K562 (cell line): ENCODE data around the gene LARP7. TPM values are rescaled to one million over a fixed set of nuclear protein-coding genes. Genes with fewer than 3 reads are reported as not detected.

Experiments
- BCOR ChIP-seq: fragments of 450-650 bp; IDR thresholded peaks from 2 replicates; pipeline ENCODE4 v1.6.1; 2016
- FOXK2 ChIP-seq, 2 experiments: fragments of 450-650 bp; IDR thresholded peaks in 1 of 2; conservative IDR thresholded peaks in 1 of 2; 2 replicates each; pipeline ENCODE4 v1.6.1; 2016; ENCODE audit warnings: low read depth in 2 of 2, mild to moderate bottlenecking in 1 of 2
- GTF2A2 ChIP-seq: IDR thresholded peaks from 2 replicates; pipeline ENCODE4 v1.6.1; 2016; ENCODE audit warnings: mild to moderate bottlenecking, missing genetic modification characterization, missing compliant biosample characterization
- PHB ChIP-seq: fragments of 250-450 bp; sonication (Bioruptor Pico); IDR thresholded peaks from 2 replicates; pipeline ENCODE4 v1.5.0; 2021
- TCFL5 ChIP-seq: fragments of 250-450 bp; sonication (Bioruptor Pico); conservative IDR thresholded peaks from 2 replicates; pipeline ENCODE4 v1.6.1; 2021; ENCODE audit warnings: mild to moderate bottlenecking, moderate library complexity, matching md5 sums
- TGIF2 ChIP-seq: sonication (generic); formaldehyde crosslinking; IDR thresholded peaks from 2 replicates; pipeline ENCODE4 v1.8.1; 2022; ENCODE audit warnings: mild to moderate bottlenecking, missing genetic modification reagents, moderate library complexity
- THRA ChIP-seq: fragments of 450-650 bp; IDR thresholded peaks from 2 replicates; pipeline ENCODE4 v1.6.1; 2017; ENCODE audit warnings: mild to moderate bottlenecking, moderate library complexity
- ZBED1 ChIP-seq: IDR thresholded peaks from 2 replicates; pipeline ENCODE4 v1.6.1; 2014
- ZBTB11 ChIP-seq, 3 experiments: fragments of 200-800 bp in 1 of 3; fragments of 250-450 bp in 1 of 3; fragments of 450-650 bp in 1 of 3; sonication (Bioruptor Pico) in 1 of 3; sonication (Bioruptor generic) in 1 of 3; formaldehyde crosslinking in 1 of 3; IDR thresholded peaks; 2 replicates each; pipeline versions ENCODE4 v1.6.1 to v1.8.0; 2016 to 2022; ENCODE audit warnings: mild to moderate bottlenecking in 2 of 3, missing genetic modification characterization in 2 of 3, missing compliant biosample characterization in 1 of 3, moderate library complexity in 1 of 3
- ZNF354B ChIP-seq: fragments of 250-450 bp; sonication (Bioruptor Pico); IDR thresholded peaks from 2 replicates; pipeline ENCODE4 v1.4.0; 2020
- ZNF551 ChIP-seq: fragments of 250-450 bp; sonication (Bioruptor Pico); IDR thresholded peaks from 2 replicates; pipeline ENCODE4 v1.5.0; 2021; ENCODE audit warnings: mild to moderate bottlenecking, moderate library complexity
- polyA plus RNA-seq, 8 experiments: library from polyadenylated mRNA; depleted of rRNA in 4 of 8; stranded (reverse) in 5 of 8; unstranded in 3 of 8; fragments of >200 nt; fragmentation: Nextera tagmentation in 2 of 8; fragmentation: Illumina TruSeq in 1 of 8; extraction: Ambion mirVana in 2 of 8; extraction: Trizol in 1 of 8; gene quantifications; 2 replicates each; pipeline versions ENCODE4 v1.2.1 to v1.2.3, GENCODE V29; 2011 to 2014; ENCODE audit warnings: inconsistent platforms in 1 of 8, missing spikeins in 1 of 8
- total RNA-seq, 7 experiments: library from RNA; depleted of rRNA in 6 of 7; stranded (reverse); fragments of >200 nt in 6 of 7; fragmentation: Illumina TruSeq in 2 of 7; extraction: Trizol in 2 of 7; gene quantifications; 2 replicates each; pipeline versions ENCODE4 v1.2.1 to v1.2.3, GENCODE V29; 2011 to 2021; ENCODE audit warnings: low replicate concordance in 1 of 7
- TF ChIP-seq, protein P1 (sequence below): fragments of 200-800 bp; sonication (Bioruptor generic); IDR thresholded peaks from 2 replicates; pipeline ENCODE4 v1.6.1; 2017; ENCODE audit warnings: missing genetic modification characterization, missing compliant biosample characterization
- TF ChIP-seq, protein P2 (sequence below), 2 experiments: IDR thresholded peaks; 2 replicates each; pipeline ENCODE4 v1.6.1; 2011; ENCODE audit warnings: borderline replicate concordance in 1 of 2, control low read depth in 1 of 2, low read depth in 1 of 2, low read length in 1 of 2, mild to moderate bottlenecking in 1 of 2, mixed read lengths in 1 of 2, moderate library complexity in 1 of 2; ENCODE audit not compliant: insufficient read depth in 1 of 2, insufficient read length in 1 of 2, poor library complexity in 1 of 2, severe bottlenecking in 1 of 2; ENCODE audit errors: extremely low read depth in 1 of 2

LARP7 gene
- total and polyA plus RNA-seq, 9 of the 15 experiments (the other 6 are each of a cell fraction or from before 2014, with no cell fraction given), result 30.1 to 76.9 (median 56.0) TPM

- TF ChIP-seq ZBTB11 (CRISPR knock-in tag; IDR thresholded peaks at IDR 0.05) (no peak), ZNF354B (CRISPR knock-in tag) (no peak), TGIF2 (CRISPR knock-in tag) (peak; percentile 91; the same call in 1 of the 2 replicates), THRA (no peak), ZNF551 (CRISPR knock-in tag) (no peak), FOXK2 (conservative IDR thresholded peaks at IDR 0.05 in 1 of 2, IDR thresholded peaks at IDR 0.05 in 1 of 2; ENCODE audit: low read depth in 2 of 2) (peak; percentile 83 to 87), BCOR (no peak), PHB (CRISPR knock-in tag) (no peak), GTF2A2 (tag) (no peak), ZBED1 (no peak), TCFL5 (CRISPR knock-in tag) (no peak)
- TF ChIP-seq, protein P1, sequence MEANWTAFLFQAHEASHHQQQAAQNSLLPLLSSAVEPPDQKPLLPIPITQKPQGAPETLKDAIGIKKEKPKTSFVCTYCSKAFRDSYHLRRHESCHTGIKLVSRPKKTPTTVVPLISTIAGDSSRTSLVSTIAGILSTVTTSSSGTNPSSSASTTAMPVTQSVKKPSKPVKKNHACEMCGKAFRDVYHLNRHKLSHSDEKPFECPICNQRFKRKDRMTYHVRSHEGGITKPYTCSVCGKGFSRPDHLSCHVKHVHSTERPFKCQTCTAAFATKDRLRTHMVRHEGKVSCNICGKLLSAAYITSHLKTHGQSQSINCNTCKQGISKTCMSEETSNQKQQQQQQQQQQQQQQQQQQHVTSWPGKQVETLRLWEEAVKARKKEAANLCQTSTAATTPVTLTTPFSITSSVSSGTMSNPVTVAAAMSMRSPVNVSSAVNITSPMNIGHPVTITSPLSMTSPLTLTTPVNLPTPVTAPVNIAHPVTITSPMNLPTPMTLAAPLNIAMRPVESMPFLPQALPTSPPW (CRISPR knock-in tag), result peak; percentile 98
- TF ChIP-seq, protein P2, sequence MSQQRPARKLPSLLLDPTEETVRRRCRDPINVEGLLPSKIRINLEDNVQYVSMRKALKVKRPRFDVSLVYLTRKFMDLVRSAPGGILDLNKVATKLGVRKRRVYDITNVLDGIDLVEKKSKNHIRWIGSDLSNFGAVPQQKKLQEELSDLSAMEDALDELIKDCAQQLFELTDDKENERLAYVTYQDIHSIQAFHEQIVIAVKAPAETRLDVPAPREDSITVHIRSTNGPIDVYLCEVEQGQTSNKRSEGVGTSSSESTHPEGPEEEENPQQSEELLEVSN (IDR thresholded peaks at IDR 0.05; ENCODE audit: borderline replicate concordance in 1 of 2, extremely low read depth in 1 of 2, insufficient read depth in 1 of 2, insufficient read length in 1 of 2, low read depth in 1 of 2, low read length in 1 of 2, poor library complexity in 1 of 2, severe bottlenecking in 1 of 2), result peak; percentile 34 to 41
These were observed at the start of gene LARP7, which contains the start of gene ZGRF1 (continued) for GRCh38 chr4:112636688-112637551.
